Uterus (tissue), 4 donors: ENCODE measurements around the gene MFN1. TPM values are rescaled to one million over a fixed set of nuclear protein-coding genes. Genes with fewer than 3 reads are reported as not detected.

Source experiments
- DNase-seq, 2 donors: peaks; one replicate each; pipeline ENCODE4 v3.0.0-alpha.2; 2019 to 2020
- H3K27ac ChIP-seq, 2 donors: fragments of 200-600 bp; sonication (generic); 1 replicate in 1 of 2; 2 replicates in 1 of 2; pipeline ENCODE4 v1.5.1; 2016 to 2018
- H3K27me3 ChIP-seq, 2 donors: fragments of 200-600 bp; sonication (generic); one replicate each; pipeline ENCODE4 v1.5.1; 2018 to 2019; ENCODE audit warnings: control low read depth in 1 of 2
- H3K36me3 ChIP-seq, 2 donors: fragments of 200-600 bp; sonication (generic); one replicate each; pipeline ENCODE4 v1.5.1; 2019; ENCODE audit warnings: control low read depth in 1 of 2
- H3K4me1 ChIP-seq, 2 donors: fragments of 200-600 bp; sonication (generic); one replicate each; pipeline ENCODE4 v1.5.1; 2018 to 2019; ENCODE audit warnings: control low read depth in 1 of 2
- H3K4me3 ChIP-seq, 2 donors: fragments of 200-600 bp; sonication (generic); 1 replicate in 1 of 2; 2 replicates in 1 of 2; pipeline ENCODE4 v1.5.1; 2018 to 2019; ENCODE audit warnings: mild to moderate bottlenecking in 1 of 2
- H3K9me3 ChIP-seq, 2 donors: fragments of 200-600 bp; sonication (generic); one replicate each; pipeline ENCODE4 v1.5.1; 2019; ENCODE audit warnings: control low read depth in 1 of 2
- CTCF ChIP-seq, 4 experiments: fragments of 200-600 bp in 2 of 4; fragments of 450-650 bp in 2 of 4; sonication (generic) in 2 of 4; IDR thresholded peaks; one replicate each; pipeline ENCODE4 v1.5.1; 2016 to 2019; ENCODE audit warnings: antibody characterized with exemption in 4 of 4, mild to moderate bottlenecking in 2 of 4, moderate library complexity in 1 of 4
- POLR2A ChIP-seq, 2 donors: fragments of 450-650 bp; IDR thresholded peaks; one replicate each; pipeline ENCODE4 v1.6.1; 2016; ENCODE audit warnings: antibody characterized with exemption in 2 of 2, mild to moderate bottlenecking in 1 of 2, moderate library complexity in 1 of 2
- intact Hi-C: fragments of 100-400 bp; cut with DNase I; formaldehyde crosslinking; loops from one replicate; pipeline ENCODE4 v1.15.1; 2023; ENCODE audit warnings: low total_unique reads
- total RNA-seq, 4 donors: library from RNA; depleted of rRNA in 3 of 4; stranded (reverse); fragments of >200 nt in 3 of 4; gene quantifications; one replicate each; pipeline versions ENCODE4 v1.1.0 to v1.2.4, GENCODE V29; 2014 to 2023
- donor health status: DM: yes; HTN: yes; CAD: no.

Gene MFN1
- total RNA-seq, 4 donors from 2014 or later: 10.0 to 88.6 (median 63.3) TPM

DNA sequence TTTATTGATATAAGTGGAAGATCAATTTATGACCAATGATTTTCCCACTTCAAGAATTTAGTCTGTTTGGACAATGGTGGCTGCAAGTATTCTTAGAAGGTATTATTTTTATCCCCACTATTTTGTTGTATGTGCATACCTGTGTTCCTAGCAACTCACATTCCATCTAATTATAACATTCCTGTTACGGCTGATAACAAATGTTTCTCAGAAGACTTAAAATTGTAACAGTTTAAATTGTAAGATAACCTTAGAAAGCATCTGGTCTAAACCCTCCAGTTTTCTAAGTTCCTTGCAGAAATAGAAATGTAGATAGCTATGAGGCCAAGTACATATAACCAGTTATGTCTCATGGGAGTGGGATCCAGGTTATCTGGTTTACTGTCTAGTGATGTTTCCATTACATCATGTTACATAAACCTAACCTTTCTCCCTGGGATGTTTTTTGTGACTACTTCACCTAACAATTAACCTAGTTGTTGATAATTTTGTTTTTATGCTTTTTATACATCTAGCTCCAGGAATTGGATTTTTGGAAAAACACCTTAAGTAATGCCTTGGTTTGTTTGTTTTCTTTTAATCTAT, 11.1 kb upstream of the MFN1 start:
- Histone ChIP-seq H3K4me3 (no peak overlapping the region), H3K36me3 (no peaks in the 10 kb centered on the region), H3K27me3 (no peaks in the 10 kb centered on the region), H3K4me1 (no peaks in the 10 kb centered on the region), H3K9me3 (no peaks in the 10 kb centered on the region), H3K27ac (peak overlapping the region in 1 of 2 donors; percentile 12)
- no peak for TF ChIP-seq POLR2A (IDR thresholded peaks at IDR 0.05)
- no peak for TF ChIP-seq CTCF (IDR thresholded peaks at IDR 0.05)
- no peak for DNase-seq
- intact Hi-C loops: no loop called here

DNA sequence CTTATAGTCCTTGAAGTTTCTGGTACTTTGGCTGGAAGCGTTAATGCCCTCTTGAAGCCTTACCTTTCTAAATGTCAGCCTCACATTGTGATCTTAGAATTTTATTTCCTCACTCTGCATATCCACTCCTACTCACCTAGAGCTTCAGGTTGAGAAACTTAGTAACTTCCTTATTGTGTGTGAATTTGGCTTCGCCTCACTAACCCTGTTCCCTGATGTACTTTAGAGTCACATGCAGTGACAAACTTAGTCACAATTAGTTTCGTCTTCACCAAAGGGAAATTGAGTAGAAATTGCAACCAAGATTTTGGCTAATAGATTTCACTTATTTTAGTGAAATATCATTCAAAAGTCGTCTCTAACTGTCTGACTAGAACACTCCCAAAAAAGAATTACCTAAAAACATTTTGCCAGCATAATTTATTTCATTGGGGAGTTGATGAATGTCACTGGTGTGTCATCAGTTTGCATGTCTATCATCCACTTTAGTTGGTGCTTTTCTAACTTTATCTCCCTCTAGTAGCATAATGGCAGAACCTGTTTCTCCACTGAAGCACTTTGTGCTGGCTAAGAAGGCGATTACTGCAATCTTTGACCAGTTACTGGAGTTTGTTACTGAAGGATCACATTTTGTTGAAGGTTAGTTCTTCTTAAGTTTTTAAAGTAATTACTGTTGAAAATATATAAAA, 960 bp downstream of the MFN1 start:
- H3K27ac ChIP-seq: peak overlapping the region; percentile 80 to 88
- H3K4me3 ChIP-seq: peak overlapping the region; percentile 75 to 94
- H3K9me3 ChIP-seq: no peaks in the 10 kb centered on the region
- no peaks in the 10 kb centered on the region for H3K36me3 ChIP-seq
- no peak for TF ChIP-seq POLR2A (IDR thresholded peaks at IDR 0.05)
- no peak for TF ChIP-seq CTCF (IDR thresholded peaks at IDR 0.05)
- intact Hi-C loops: no loop called here
- H3K27me3 ChIP-seq: no peaks in the 10 kb centered on the region
- DNase-seq: no peak
- peaks cover 0 to 6% of the 10 kb centered on the region in 2 donors for H3K4me1 ChIP-seq

DNA sequence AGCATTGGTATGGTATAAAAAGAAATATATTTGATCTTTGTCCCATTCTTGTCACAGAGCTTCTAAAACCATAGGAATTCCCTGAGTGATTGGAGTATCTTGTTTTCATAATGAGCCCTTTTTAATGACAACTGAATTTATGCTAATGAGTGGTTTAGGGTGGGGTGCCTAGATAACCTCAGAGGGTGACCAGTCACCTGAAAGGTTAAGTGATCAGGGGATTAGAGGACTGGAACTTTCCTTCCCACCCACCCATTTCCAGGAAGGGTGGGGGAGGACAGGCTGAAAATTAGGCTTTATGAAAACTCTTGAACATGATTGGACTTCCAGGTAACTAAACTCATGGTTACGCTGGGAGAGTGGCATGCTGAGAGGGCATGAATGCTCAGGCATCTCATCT, 8.5 kb downstream of the MFN1 start:
- Histone ChIP-seq H3K4me3 (no peak overlapping the region), H3K27me3 (no peaks in the 10 kb centered on the region), H3K36me3 (no peaks in the 10 kb centered on the region), H3K27ac (no peak overlapping the region), H3K9me3 (no peaks in the 10 kb centered on the region), H3K4me1 (no peaks in the 10 kb centered on the region)
- TF ChIP-seq POLR2A (IDR thresholded peaks at IDR 0.05): no peak
- no peak for TF ChIP-seq CTCF (IDR thresholded peaks at IDR 0.05)
- intact Hi-C loops: no loop called here
- DNase-seq: no peak

GRCh38 chr3:179363332-179363731, 15.8 kb downstream of the MFN1 start:
- DNase-seq: no peak
- H3K36me3 ChIP-seq: no peaks in the 10 kb centered on the region
- intact Hi-C loops: no loop called here

More at GRCh38 chr3:179363332-179363731, 15.8 kb downstream of the MFN1 start:
- Histone ChIP-seq H3K27me3 (no peaks in the 10 kb centered on the region), H3K4me3 (no peak overlapping the region), H3K27ac (no peak overlapping the region), H3K9me3 (no peaks in the 10 kb centered on the region), H3K4me1 (no peaks in the 10 kb centered on the region)
- TF ChIP-seq POLR2A (IDR thresholded peaks at IDR 0.05): no peak
- no peak for TF ChIP-seq CTCF (IDR thresholded peaks at IDR 0.05)
